Urinary bladder (tissue), 4 donors: ENCODE measurements around the gene ELK4. TPM values are rescaled to one million over a fixed set of nuclear protein-coding genes. Genes with fewer than 3 reads are reported as not detected.

Experiments
- DNase-seq: peaks from one replicate; pipeline ENCODE4 v3.0.0-alpha.2; 2015; ENCODE audit errors: extremely low spot score
- H3K27ac ChIP-seq: one replicate; pipeline ENCODE4 v1.5.1; 2013; ENCODE audit warnings: low read depth, mild to moderate bottlenecking, moderate library complexity
- H3K36me3 ChIP-seq: one replicate; pipeline ENCODE4 v1.6.1; 2013; ENCODE audit warnings: mild to moderate bottlenecking, moderate library complexity; ENCODE audit not compliant: insufficient read depth
- H3K4me1 ChIP-seq: one replicate; pipeline ENCODE4 v1.6.1; 2013; ENCODE audit warnings: mild to moderate bottlenecking, moderate library complexity; ENCODE audit not compliant: insufficient read depth
- H3K4me3 ChIP-seq: one replicate; pipeline ENCODE4 v1.5.1; 2013; ENCODE audit warnings: low read depth, low read length
- WGBS: extraction: QIAGEN DNeasy Blood & Tissue Kit; methylation state at CpG from one replicate; pipeline ENCODE4 v1.1.7; 2013; 5-methylcytosine and 5-hydroxymethylcytosine counted together
- polyA plus RNA-seq: library from polyadenylated mRNA; stranded (reverse); fragments of 200-250 nt; gene quantifications from one replicate; pipeline ENCODE4 v1.2.3, GENCODE V29; 2013
- total RNA-seq: library from RNA; depleted of rRNA; stranded (reverse); fragments of >200 nt; gene quantifications from one replicate; pipeline ENCODE4 v1.2.3, GENCODE V29; 2014
- donor health status: healthy with polysubstance abuse.
- donor health status: healthy.

The ELK4 gene
- total and polyA plus RNA-seq, 2 donors = 5.6 to 41.9 TPM

- no peak for DNase-seq
- Histone ChIP-seq H3K4me3 (no peak overlapping the region), H3K36me3 (no peaks in the 10 kb centered on the region), H3K27ac (peak overlapping the region; percentile 62), H3K4me1 (peaks cover 3% of the 10 kb centered on the region)
- 61% methylated on average over 6 of the region's 6 CpGs for WGBS
Measured at GRCh38 chr1:205582471-205583291, 49.1 kb downstream of the ELK4 start.

- 66% methylated on average over 11 of the region's 11 CpGs for WGBS
- peaks cover 3% of the 10 kb centered on the region for H3K4me1 ChIP-seq
- DNase-seq = no peak
- H3K27ac ChIP-seq = no peak overlapping the region
- H3K36me3 ChIP-seq = no peaks in the 10 kb centered on the region
- H3K4me3 ChIP-seq = no peak overlapping the region
Measured at GRCh38 chr1:205582046-205582445, 49.8 kb downstream of the ELK4 start.

- WGBS = 86% methylated on average over 9 of the region's 9 CpGs
- Histone ChIP-seq H3K4me3 (no peak overlapping the region), H3K27ac (no peak overlapping the region), H3K4me1 (peaks cover 3% of the 10 kb centered on the region), H3K36me3 (no peaks in the 10 kb centered on the region)
- no peak for DNase-seq
Measured at GRCh38 chr1:205581321-205581980, 50.4 kb downstream of the ELK4 start.

GRCh38 chr1:205580923-205581180, 51.0 kb downstream of the ELK4 start:
- 84% methylated on average over 3 of the region's 3 CpGs for WGBS
- no peak for DNase-seq
- Histone ChIP-seq H3K36me3 (no peaks in the 10 kb centered on the region), H3K4me1 (peaks cover 3% of the 10 kb centered on the region), H3K27ac (no peak overlapping the region), H3K4me3 (no peak overlapping the region)

GRCh38 chr1:205580140-205580922, 51.5 kb downstream of the ELK4 start:
- no peak for DNase-seq
- Histone ChIP-seq H3K27ac (no peak overlapping the region), H3K4me1 (peaks cover 3% of the 10 kb centered on the region), H3K36me3 (no peaks in the 10 kb centered on the region), H3K4me3 (no peak overlapping the region)
- 74% methylated on average over 15 of the region's 15 CpGs for WGBS

GRCh38 chr1:205579711-205580110, 52.1 kb downstream of the ELK4 start:
- Histone ChIP-seq H3K4me3 (no peak overlapping the region), H3K4me1 (peaks cover 3% of the 10 kb centered on the region), H3K27ac (no peak overlapping the region), H3K36me3 (no peaks in the 10 kb centered on the region)
- 83% methylated on average over 12 of the region's 12 CpGs for WGBS
- DNase-seq = no peak

GRCh38 chr1:205578780-205579571, 52.8 kb downstream of the ELK4 start:
- WGBS = 73% methylated on average over 9 of the region's 9 CpGs
- H3K36me3 ChIP-seq = no peaks in the 10 kb centered on the region
- peaks cover 3% of the 10 kb centered on the region for H3K4me1 ChIP-seq
- no peak for DNase-seq
- H3K4me3 ChIP-seq = no peak overlapping the region
- no peak overlapping the region for H3K27ac ChIP-seq

GRCh38 chr1:205577874-205578658, 53.7 kb downstream of the ELK4 start:
- no peak for DNase-seq
- H3K4me1 ChIP-seq = peaks cover 3% of the 10 kb centered on the region
- no peak overlapping the region for H3K4me3 ChIP-seq
- H3K27ac ChIP-seq = no peak overlapping the region
- no peaks in the 10 kb centered on the region for H3K36me3 ChIP-seq
- 55% methylated on average over 13 of the region's 13 CpGs for WGBS

- DNase-seq = no peak
- H3K4me3 ChIP-seq = no peak overlapping the region
- no peak overlapping the region for H3K27ac ChIP-seq
- H3K36me3 ChIP-seq = no peaks in the 10 kb centered on the region
- no peaks in the 10 kb centered on the region for H3K4me1 ChIP-seq
- 76% methylated on average over 22 of the region's 22 CpGs for WGBS
Measured at GRCh38 chr1:205576805-205577761, 54.7 kb downstream of the ELK4 start.

GRCh38 chr1:205576011-205576410, 55.8 kb downstream of the ELK4 start:
- no peak overlapping the region for H3K4me3 ChIP-seq
- DNase-seq = no peak
- H3K27ac ChIP-seq = no peak overlapping the region
- 88% methylated on average over 3 of the region's 3 CpGs for WGBS
- no peaks in the 10 kb centered on the region for H3K4me1 ChIP-seq
- H3K36me3 ChIP-seq = no peaks in the 10 kb centered on the region

GRCh38 chr1:205575294-205575885, 56.4 kb downstream of the ELK4 start:
- no peak for DNase-seq
- WGBS = 52% methylated on average over 1 of the region's 1 CpG
- no peak overlapping the region for H3K27ac ChIP-seq
- no peaks in the 10 kb centered on the region for H3K36me3 ChIP-seq
- H3K4me1 ChIP-seq = no peaks in the 10 kb centered on the region
- no peak overlapping the region for H3K4me3 ChIP-seq

- 79% methylated on average over 1 of the region's 1 CpG for WGBS
- DNase-seq = no peak
- Histone ChIP-seq H3K4me3 (no peak overlapping the region), H3K4me1 (no peaks in the 10 kb centered on the region), H3K36me3 (no peaks in the 10 kb centered on the region), H3K27ac (no peak overlapping the region)
Measured at GRCh38 chr1:205572421-205572820, 59.4 kb downstream of the ELK4 start.
